WTC11 (cell line): ENCODE results near the gene SHISAL2A.

Source experiments
- FOXK1 ChIP-seq: sonication (generic); formaldehyde crosslinking; IDR thresholded peaks from 2 replicates; pipeline ENCODE4 v1.8.0; 2022; ENCODE audit warnings: mild to moderate bottlenecking, moderate library complexity, missing genetic modification reagents
- TF ChIP-seq, protein P1 (sequence below): sonication (generic); formaldehyde crosslinking; IDR thresholded peaks from 2 replicates; pipeline ENCODE4 v1.8.0; 2022; ENCODE audit warnings: mild to moderate bottlenecking, missing genetic modification reagents

DNA sequence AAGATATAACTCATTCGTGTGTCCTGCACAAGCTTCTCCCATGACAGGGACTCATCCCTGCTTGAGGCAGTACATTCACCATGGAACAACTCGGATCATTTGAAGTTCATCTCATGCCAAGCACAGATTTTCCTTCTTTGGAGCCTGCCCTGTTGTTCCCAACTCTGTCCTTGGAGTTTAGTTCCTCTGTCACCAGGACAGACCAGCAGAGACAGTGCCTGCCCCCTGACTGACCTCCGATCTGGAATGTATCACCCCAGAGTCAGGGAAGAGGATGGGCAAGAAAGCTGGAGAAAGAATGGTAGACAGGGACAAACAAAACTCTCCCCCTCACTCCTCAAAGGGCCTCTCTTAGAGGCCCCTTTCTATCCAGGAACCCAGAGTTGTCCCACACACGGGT, 5.0 kb downstream of the SHISAL2A start:
- TF ChIP-seq FOXK1 (CRISPR knock-in tag) = no peak
- TF ChIP-seq, protein P1, sequence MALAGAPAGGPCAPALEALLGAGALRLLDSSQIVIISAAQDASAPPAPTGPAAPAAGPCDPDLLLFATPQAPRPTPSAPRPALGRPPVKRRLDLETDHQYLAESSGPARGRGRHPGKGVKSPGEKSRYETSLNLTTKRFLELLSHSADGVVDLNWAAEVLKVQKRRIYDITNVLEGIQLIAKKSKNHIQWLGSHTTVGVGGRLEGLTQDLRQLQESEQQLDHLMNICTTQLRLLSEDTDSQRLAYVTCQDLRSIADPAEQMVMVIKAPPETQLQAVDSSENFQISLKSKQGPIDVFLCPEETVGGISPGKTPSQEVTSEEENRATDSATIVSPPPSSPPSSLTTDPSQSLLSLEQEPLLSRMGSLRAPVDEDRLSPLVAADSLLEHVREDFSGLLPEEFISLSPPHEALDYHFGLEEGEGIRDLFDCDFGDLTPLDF (CRISPR knock-in tag) = no peak
